GM18502 (cell line): ENCODE results near the gene BMP7.

Experiments used
- ATAC-seq: cut with Tn5 transposase; IDR thresholded peaks from one replicate; pipeline ENCODE4 v1.9.1; 2021; ENCODE audit warnings: mild to moderate bottlenecking; ENCODE audit not compliant: unreplicated experiment, poor library complexity

The BMP7 gene

DNA sequence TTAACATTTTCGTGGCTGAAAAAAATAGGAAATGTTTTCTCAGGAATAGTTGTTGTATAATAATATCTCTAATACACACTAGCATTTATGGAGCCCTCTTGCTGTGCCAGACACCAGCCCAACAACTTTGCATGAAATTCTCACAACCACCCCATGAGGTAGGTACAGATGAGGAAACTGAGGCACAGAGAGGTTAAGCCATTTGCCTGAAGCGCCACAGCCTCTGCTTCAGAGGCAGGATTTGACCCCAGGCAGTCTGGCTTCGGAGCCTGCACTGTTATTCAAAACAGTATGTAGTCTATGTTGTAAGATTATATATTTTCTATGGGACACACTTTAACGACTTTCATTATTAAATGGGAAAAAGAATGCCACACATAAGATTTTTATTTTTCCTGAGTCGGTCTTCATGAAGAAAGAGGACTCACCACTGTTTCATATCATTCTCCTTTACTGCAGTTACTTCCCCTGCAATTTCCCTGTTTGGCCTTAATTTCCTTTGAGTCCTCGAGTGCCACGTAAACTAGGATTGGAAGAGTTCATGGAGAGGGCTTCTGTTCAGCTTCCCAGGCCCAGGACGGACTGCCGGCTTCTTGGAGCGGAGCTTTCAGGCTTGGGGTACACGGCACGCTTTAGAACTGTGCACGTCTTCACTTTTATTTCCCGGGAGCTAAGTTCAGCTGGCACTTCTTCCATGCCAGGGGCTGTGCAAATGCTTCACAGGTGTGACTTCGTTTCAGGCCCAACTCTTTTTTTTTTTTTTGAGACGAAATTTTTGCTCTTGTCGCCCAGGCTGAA is 128.0 kb downstream of the BMP7 start:
- no peak for ATAC-seq

GRCh38 chr20:57137676-57138075 is 128.8 kb downstream of the BMP7 start:
- no peak for ATAC-seq

- no peak for ATAC-seq
Observed at GRCh38 chr20:57136734-57137133, 129.7 kb downstream of the BMP7 start.

GRCh38 chr20:57135875-57136274 is 130.6 kb downstream of the BMP7 start:
- no peak for ATAC-seq

DNA sequence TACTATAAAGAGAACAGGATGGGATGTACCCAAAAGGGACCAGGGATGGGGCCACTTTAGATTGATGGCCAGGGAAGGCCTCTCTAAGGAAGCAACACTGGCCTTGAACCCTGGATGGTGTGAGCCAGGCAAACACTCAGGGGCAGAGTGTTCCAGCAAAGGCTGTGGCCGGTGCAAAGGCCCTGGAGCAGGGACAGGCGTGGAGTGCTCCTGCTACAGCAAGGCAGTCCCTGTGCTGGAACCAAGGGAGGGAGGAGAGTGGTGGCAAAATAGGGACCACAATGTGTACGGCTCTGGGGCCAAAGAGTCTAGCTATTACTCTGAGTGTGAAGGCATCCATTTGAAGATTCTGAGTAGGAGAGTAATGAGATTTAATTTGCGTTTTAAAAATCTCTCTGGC is 131.6 kb downstream of the BMP7 start:
- ATAC-seq, result no peak

DNA sequence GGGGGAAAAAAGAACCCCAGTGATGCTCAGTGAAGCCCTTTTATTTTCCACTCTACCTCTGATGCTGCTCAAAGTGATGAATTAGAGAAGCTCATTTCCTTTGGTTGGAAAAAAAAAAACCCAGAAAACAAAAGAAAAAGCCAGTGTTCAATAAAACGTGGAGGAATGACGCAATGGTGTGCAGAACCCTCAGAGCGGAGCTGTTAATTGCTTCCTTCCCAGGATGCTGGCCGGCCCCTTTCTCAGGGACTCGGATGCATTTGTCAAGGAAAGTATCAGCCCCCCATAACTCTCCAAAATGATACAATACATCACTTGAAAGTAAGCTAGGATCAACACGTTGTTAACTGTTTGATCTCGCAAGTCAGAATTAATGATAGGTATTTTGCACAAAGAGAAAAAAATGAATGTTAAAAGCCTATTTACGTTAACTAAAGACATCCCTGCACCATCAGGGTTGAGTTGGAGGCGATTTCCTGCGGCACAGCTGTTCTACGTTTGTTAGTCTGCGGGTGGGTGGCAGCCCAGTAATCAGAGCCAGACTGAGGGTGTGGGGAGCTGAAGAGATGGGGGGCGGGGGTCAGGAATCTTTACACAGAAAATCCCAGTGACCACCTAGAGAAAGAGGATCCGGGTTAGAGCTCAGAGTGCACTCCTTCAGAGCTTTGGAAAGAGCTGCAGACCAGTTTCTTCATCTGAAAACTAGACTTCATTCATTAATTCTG is 132.4 kb downstream of the BMP7 start:
- no peak for ATAC-seq

DNA sequence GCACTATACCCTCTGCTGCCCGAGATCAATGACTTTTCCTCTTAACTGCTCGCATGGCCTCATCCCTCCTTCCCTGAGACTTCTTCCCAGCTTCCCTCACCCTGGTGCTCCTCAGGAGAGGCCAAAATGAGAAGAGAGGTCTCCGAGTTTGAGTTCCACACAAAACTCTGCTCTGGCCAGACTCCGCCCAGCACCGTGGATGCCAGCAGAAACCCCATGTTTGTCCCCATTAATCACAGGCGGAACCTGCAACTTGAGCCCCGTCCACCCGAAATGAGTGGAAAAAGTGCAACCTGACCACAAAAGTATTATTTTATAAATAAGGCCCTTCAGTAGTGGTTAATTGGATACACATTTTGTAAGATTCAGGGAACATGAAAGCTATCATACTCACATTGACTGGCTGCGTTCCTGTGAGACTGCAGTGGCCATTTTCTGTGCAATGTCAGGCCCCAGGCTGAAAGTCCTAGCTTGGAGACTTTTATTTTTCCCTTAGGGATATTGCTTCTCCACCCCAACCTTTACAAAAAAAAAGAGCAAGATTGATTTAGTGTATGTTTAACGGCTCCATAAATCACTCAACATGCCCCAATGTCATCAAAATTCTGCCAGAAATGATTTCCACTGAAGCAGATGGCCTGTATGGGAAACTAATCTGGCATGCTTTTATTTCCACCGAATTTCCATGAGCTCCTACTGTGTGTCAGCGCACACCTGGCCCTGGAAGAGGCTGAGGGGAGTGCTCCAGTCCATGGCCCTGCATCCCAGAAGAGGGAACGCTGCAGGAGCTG is 134.6 kb downstream of the BMP7 start:
- ATAC-seq, result no peak

DNA sequence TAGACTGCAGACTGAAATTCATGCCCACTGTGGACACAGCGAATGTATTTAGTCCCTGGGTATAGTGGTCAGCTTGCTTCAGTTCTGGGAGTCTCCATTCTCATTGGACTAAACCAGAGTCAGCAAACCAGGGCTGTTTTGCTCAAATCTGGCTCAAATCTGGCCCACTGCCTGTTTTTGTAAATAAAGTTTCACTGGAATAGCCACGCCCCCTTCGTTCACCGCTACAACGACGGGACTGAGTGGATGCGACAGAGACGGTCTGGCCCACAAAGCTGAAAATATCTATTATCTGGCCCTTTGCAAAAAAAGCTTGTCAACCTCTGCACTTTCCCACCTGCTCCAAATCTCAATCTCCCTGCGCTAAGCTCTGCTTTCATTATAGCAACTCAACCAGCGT is 135.4 kb downstream of the BMP7 start:
- no peak for ATAC-seq

GRCh38 chr20:57130160-57130772 is 136.2 kb downstream of the BMP7 start:
- no peak for ATAC-seq

DNA sequence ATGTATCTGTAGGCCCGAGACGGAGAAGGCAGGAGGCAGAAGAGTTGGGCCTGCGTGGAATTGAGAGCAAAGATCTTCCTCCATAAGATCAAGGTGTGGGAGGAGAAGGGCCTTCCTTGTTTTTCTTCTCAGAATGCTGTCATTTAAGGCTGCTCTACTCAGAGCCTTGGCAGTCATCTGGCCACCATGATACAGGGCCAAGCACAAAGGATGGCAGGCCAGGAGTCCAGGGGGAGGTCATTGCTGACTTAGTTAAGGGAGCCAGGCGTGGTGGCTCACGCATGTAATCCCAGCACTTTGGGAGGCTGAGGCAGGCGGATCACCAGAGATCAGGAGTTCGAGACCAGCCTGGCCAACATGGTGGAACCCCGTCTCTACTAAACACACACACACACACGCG is 137.1 kb downstream of the BMP7 start:
- ATAC-seq, result no peak

GRCh38 chr20:57128044-57128757 is 138.2 kb downstream of the BMP7 start:
- ATAC-seq, result no peak

DNA sequence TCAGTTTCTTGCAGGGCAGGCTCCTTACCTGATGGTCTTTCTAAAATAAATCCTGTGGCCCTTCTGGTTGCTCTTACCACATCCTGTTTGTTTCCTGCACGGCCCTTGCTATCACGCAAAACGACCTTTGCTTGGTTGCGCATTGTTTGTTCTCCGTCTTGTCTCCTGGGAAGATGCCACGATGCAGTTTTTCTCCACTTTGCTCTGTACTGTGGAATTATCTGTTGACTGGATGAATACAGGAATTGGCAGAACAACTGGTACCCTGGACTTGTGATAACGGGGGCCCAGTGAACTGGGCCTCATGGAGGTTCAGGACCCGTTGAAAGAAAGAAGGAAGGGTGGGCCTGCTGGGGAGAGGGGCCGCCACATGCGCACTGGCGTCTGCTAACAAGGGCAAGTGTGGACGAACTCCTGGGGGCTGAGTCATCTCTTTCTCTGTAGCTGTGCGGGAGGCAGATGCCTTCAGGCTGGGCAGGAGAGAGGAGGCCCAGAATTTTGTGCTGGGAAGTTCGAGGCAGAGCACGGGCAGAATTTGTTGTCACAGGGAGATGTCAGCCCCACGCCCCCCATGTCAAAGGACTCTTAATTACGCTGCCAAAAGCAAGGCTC is 139.9 kb downstream of the BMP7 start:
- no peak for ATAC-seq

DNA sequence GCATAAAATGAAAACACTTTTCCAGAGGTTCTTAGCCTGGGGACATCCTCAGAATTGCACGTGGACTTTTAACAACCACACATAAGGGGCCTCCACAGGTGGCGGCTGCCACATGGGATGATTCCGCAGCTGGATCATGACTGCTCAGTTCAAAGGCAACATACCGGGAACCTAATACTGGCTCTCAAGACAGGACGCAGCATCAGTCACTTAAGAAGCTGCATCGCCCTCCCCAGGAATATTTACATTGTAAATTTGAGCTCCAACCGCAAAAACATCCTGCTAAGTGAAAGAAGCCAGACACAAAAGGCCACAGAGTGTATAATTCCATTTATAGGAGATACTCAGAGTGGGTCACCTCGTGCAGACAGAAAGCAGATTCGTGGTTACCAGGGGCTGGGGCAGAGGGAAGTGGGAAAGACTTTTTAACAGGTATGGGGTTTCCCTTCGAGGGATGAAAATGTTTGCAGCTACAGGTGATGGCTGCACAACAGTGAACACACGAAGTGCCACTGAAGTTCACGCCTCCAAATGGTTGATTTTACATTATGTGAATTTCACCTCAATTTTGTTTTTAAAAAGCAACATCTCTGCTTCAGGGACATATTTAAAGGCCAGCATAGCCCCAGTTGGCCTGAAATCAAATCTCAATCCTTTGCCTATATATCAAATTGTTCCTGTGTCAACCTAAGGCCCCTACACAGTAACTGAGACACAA is 141.5 kb downstream of the BMP7 start:
- ATAC-seq, result no peak

DNA sequence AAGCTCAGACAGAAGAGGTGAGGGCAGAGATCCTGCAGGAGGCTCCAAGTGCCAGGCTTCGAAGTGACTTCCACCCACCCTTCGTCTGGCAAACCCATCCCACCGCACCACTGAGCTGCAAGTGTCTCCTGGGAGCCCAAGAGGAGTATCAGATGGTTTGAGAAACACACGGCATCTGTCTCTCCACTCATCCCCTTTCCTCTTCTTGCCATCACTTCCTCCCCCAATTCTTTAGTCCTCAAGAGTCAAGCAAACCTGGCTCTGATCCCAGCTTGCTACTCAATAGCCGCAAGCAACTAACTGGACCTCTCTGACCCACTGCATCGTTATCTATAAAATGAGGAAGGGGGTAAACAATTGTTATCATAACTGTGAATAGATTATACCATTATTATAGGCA is 142.1 kb downstream of the BMP7 start:
- no peak for ATAC-seq

DNA sequence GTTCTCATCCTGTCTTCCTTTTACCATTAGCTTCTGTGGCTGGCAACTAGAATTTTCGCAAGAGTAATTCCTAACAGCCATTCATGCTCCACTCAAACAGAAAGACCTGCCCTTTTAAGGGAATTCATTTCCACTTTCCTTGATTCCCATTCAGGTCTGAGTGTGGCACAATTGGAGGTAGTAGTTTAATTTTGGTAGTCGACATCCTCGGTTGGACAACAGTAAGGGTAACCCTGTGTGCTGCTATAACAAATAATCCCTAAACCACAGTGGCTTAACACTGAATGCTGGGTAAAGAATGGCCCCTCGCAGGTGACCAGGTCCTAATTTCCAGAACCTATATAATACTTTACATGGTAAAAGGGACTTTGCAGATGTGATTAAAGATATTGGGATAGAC is 142.9 kb downstream of the BMP7 start:
- ATAC-seq, result no peak

DNA sequence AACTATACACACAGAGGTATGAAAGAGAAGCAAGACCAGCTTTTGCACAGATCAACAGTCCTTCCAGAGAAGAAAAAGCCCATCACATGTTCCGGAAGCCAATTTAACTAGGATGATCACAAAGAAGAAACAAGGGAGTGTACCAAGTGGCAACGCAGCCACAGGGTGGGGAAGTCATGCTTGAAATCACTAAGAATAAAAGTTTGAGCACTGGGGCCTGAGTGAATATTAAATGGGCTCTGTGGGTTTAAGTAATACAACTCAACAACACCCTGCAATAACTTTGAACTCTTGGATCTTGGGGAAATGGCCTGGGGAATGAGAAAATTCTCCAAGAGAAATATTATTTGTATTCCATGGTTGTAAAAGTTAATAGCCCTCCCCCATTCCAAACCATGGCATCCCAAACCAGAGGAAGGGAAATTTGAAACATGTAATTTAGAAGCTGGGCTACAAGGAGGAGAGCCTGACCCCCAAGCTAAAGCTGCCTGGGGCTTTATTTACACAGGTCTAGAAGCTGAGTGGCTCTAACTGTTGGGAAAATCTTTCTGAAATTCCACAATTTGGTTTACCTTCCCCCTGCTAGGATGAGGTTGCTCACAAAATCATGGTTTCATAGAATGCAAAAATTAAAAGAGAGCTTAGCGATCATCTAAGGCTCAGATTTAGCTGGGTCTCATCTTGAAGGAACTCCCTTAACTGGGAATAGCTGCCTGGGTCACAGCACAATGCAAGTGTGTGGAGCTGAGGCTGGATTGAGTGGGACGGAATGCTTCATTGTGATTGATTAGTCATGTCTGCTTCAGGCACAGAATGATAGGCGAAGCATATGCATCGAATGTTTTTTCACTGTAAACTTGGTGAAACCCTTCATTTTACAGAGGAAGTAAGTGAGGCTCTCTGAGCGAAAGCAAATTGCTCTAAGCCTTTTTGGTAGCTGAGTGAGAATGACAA is 143.6 kb downstream of the BMP7 start:
- no peak for ATAC-seq

DNA sequence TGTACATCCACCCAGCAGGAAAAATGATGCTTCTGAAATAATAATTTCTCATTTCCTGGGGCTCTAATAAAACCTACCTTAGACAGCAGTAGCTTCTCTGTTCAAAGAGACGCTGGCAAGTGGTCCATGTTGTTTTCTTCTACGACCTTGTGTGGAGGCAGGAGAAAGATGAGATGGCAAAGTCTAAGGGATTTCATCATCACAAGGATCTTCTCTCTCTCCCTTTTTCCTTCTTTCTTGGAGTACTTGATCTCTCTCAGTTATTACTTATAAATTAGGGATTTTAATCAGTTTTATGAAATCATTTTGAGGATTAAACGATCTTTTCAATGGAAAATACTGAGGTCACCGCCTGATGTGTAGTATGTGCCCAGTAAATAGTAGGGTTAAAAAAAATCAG is 147.5 kb downstream of the BMP7 start:
- ATAC-seq, result no peak
